Anterior cingulate cortex (tissue), 58 donors: ENCODE results near the gene MBNL2.
"Not testable (repeated sequence)": the region's sequence is repeated elsewhere in the genome, so short reads cannot be mapped to it uniquely, and the experiment has no call there.

Experiments used
- DNase-seq, 58 donors: peaks; one replicate each; lab custom pipeline; 2025; lab: John Stamatoyannopoulos, UW

The MBNL2 gene

GRCh38 chr13:97339019-97339987 is 117.2 kb downstream of the MBNL2 start:
- peak in 38 of 58 donors; percentile 17 to 82 (median 44) for DNase-seq

GRCh38 chr13:97339988-97340749 is 118.0 kb downstream of the MBNL2 start:
- DNase-seq = no peak

GRCh38 chr13:97341135-97341534 is 119.0 kb downstream of the MBNL2 start:
- DNase-seq = no peak

GRCh38 chr13:97342136-97342535 is 120.0 kb downstream of the MBNL2 start:
- DNase-seq = no peak

- no peak for DNase-seq
Measured at GRCh38 chr13:97342936-97343335, 120.8 kb downstream of the MBNL2 start.

- DNase-seq = peak in 37 of 58 donors; percentile 8 to 68 (median 35)
Measured at GRCh38 chr13:97344265-97345175, 122.4 kb downstream of the MBNL2 start.

- DNase-seq = no peak
Measured at GRCh38 chr13:97346097-97346496, 124.0 kb downstream of the MBNL2 start.

- DNase-seq = no peak
Measured at GRCh38 chr13:97346561-97347254, 124.6 kb downstream of the MBNL2 start.

- no peak for DNase-seq
Measured at GRCh38 chr13:97347255-97347932, 125.3 kb downstream of the MBNL2 start.

- no peak for DNase-seq
Measured at GRCh38 chr13:97348569-97349100, 126.5 kb downstream of the MBNL2 start.

- DNase-seq = not testable (repeated sequence)
Measured at GRCh38 chr13:97352012-97352411, 129.9 kb downstream of the MBNL2 start.

GRCh38 chr13:97352815-97353214 is 130.7 kb downstream of the MBNL2 start:
- no peak for DNase-seq

GRCh38 chr13:97353927-97354675 is 132.0 kb downstream of the MBNL2 start:
- DNase-seq = no peak

GRCh38 chr13:97354808-97355207 is 132.7 kb downstream of the MBNL2 start:
- no peak for DNase-seq

- no peak for DNase-seq
Measured at GRCh38 chr13:97356592-97356991, 134.5 kb downstream of the MBNL2 start.

- peak in 25 of 58 donors; percentile 9 to 74 (median 31) for DNase-seq
Measured at GRCh38 chr13:97359181-97360057, 137.3 kb downstream of the MBNL2 start.

- no peak for DNase-seq
Measured at GRCh38 chr13:97360610-97361009, 138.5 kb downstream of the MBNL2 start.
